ENCODE data around the gene RGS1.

DNA sequence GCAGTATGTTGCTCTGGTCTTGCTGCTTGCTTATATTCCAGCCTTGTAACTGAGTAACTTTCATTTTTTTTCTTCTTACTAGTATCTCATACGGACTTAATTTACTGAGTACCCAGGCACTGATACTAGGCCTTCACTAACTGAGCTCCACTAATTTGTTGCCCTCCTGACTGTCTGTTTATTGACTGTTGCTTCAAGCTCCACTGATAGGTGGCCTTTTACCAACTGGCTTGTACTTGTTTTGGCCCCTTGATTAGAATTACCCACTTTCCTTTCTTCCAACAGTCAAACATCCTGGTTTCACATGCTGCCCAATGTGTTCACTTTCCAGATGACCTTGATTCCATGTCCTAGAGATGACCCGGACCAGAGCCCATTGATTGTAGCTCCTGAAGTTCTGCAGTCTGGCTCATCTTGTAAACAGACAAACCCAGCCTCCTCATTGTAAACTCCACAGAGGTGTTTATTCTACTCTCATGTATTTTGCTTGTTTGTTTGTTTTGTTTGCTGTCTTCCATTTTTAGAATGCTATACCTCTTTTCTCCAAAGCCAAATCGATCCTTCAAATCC, 27.7 kb downstream of the RGS1 start:
- TF ChIP-seq, protein P1, sequence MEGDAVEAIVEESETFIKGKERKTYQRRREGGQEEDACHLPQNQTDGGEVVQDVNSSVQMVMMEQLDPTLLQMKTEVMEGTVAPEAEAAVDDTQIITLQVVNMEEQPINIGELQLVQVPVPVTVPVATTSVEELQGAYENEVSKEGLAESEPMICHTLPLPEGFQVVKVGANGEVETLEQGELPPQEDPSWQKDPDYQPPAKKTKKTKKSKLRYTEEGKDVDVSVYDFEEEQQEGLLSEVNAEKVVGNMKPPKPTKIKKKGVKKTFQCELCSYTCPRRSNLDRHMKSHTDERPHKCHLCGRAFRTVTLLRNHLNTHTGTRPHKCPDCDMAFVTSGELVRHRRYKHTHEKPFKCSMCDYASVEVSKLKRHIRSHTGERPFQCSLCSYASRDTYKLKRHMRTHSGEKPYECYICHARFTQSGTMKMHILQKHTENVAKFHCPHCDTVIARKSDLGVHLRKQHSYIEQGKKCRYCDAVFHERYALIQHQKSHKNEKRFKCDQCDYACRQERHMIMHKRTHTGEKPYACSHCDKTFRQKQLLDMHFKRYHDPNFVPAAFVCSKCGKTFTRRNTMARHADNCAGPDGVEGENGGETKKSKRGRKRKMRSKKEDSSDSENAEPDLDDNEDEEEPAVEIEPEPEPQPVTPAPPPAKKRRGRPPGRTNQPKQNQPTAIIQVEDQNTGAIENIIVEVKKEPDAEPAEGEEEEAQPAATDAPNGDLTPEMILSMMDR (IDR thresholded peaks at IDR 0.05; ENCODE audit: control extremely low read depth in 1 of 3, insufficient read depth in 1 of 3, low read depth in 1 of 3, low read length in 3 of 3), result no peak
- no peak for TF ChIP-seq SUZ12 (IDR thresholded peaks at IDR 0.05; ENCODE audit: low read length)
- TF ChIP-seq POLR2AphosphoS5 (IDR thresholded peaks at IDR 0.05; ENCODE audit: low read depth, low read length), result no peak
- TF ChIP-seq, protein P2, sequence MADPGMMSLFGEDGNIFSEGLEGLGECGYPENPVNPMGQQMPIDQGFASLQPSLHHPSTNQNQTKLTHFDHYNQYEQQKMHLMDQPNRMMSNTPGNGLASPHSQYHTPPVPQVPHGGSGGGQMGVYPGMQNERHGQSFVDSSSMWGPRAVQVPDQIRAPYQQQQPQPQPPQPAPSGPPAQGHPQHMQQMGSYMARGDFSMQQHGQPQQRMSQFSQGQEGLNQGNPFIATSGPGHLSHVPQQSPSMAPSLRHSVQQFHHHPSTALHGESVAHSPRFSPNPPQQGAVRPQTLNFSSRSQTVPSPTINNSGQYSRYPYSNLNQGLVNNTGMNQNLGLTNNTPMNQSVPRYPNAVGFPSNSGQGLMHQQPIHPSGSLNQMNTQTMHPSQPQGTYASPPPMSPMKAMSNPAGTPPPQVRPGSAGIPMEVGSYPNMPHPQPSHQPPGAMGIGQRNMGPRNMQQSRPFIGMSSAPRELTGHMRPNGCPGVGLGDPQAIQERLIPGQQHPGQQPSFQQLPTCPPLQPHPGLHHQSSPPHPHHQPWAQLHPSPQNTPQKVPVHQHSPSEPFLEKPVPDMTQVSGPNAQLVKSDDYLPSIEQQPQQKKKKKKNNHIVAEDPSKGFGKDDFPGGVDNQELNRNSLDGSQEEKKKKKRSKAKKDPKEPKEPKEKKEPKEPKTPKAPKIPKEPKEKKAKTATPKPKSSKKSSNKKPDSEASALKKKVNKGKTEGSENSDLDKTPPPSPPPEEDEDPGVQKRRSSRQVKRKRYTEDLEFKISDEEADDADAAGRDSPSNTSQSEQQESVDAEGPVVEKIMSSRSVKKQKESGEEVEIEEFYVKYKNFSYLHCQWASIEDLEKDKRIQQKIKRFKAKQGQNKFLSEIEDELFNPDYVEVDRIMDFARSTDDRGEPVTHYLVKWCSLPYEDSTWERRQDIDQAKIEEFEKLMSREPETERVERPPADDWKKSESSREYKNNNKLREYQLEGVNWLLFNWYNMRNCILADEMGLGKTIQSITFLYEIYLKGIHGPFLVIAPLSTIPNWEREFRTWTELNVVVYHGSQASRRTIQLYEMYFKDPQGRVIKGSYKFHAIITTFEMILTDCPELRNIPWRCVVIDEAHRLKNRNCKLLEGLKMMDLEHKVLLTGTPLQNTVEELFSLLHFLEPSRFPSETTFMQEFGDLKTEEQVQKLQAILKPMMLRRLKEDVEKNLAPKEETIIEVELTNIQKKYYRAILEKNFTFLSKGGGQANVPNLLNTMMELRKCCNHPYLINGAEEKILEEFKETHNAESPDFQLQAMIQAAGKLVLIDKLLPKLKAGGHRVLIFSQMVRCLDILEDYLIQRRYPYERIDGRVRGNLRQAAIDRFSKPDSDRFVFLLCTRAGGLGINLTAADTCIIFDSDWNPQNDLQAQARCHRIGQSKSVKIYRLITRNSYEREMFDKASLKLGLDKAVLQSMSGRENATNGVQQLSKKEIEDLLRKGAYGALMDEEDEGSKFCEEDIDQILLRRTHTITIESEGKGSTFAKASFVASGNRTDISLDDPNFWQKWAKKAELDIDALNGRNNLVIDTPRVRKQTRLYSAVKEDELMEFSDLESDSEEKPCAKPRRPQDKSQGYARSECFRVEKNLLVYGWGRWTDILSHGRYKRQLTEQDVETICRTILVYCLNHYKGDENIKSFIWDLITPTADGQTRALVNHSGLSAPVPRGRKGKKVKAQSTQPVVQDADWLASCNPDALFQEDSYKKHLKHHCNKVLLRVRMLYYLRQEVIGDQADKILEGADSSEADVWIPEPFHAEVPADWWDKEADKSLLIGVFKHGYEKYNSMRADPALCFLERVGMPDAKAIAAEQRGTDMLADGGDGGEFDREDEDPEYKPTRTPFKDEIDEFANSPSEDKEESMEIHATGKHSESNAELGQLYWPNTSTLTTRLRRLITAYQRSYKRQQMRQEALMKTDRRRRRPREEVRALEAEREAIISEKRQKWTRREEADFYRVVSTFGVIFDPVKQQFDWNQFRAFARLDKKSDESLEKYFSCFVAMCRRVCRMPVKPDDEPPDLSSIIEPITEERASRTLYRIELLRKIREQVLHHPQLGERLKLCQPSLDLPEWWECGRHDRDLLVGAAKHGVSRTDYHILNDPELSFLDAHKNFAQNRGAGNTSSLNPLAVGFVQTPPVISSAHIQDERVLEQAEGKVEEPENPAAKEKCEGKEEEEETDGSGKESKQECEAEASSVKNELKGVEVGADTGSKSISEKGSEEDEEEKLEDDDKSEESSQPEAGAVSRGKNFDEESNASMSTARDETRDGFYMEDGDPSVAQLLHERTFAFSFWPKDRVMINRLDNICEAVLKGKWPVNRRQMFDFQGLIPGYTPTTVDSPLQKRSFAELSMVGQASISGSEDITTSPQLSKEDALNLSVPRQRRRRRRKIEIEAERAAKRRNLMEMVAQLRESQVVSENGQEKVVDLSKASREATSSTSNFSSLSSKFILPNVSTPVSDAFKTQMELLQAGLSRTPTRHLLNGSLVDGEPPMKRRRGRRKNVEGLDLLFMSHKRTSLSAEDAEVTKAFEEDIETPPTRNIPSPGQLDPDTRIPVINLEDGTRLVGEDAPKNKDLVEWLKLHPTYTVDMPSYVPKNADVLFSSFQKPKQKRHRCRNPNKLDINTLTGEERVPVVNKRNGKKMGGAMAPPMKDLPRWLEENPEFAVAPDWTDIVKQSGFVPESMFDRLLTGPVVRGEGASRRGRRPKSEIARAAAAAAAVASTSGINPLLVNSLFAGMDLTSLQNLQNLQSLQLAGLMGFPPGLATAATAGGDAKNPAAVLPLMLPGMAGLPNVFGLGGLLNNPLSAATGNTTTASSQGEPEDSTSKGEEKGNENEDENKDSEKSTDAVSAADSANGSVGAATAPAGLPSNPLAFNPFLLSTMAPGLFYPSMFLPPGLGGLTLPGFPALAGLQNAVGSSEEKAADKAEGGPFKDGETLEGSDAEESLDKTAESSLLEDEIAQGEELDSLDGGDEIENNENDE (IDR thresholded peaks at IDR 0.05; ENCODE audit: insufficient replicate concordance, low read length), result no peak
- no peak for TF ChIP-seq EZH2 (IDR thresholded peaks at IDR 0.05; ENCODE audit: low read depth, low read length, severe bottlenecking)
- no peak for TF ChIP-seq GTF2F1 (IDR thresholded peaks at IDR 0.05; ENCODE audit: borderline replicate concordance, low read depth, low read length)
- TF ChIP-seq SRF (IDR thresholded peaks at IDR 0.05; ENCODE audit: low read depth, low read length), result no peak
- TF ChIP-seq, protein P3, sequence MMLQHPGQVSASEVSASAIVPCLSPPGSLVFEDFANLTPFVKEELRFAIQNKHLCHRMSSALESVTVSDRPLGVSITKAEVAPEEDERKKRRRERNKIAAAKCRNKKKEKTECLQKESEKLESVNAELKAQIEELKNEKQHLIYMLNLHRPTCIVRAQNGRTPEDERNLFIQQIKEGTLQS (IDR thresholded peaks at IDR 0.05; ENCODE audit: insufficient read depth, low read depth, low read length), result no peak
